Measurements from ENCODE around the gene PPP1R15B.
"Not testable (repeated sequence)": the region's sequence is repeated elsewhere in the genome, so short reads cannot be mapped to it uniquely, and the experiment has no call there.

GRCh38 chr1:204422061-204422705 is 10.6 kb upstream of the PPP1R15B start:
- TF ChIP-seq EZH2 (IDR thresholded peaks at IDR 0.05); CTCF (IDR thresholded peaks at IDR 0.05 in 2 of 3, conservative IDR thresholded peaks at IDR 0.05 in 1 of 3; ENCODE audit: borderline replicate concordance in 1 of 3, insufficient read depth in 1 of 3, low read depth in 2 of 3, low read length in 2 of 3); POLR2AphosphoS5 (IDR thresholded peaks at IDR 0.05; ENCODE audit: low read depth, low read length); YY1 (IDR thresholded peaks at IDR 0.05; ENCODE audit: extremely low read depth, insufficient replicate concordance, low read depth, low read length); TCF7L2 (IDR thresholded peaks at IDR 0.05; ENCODE audit: borderline replicate concordance, extremely low read depth, insufficient read depth, insufficient read length); JUND (IDR thresholded peaks at IDR 0.05); POLR2A (IDR thresholded peaks at IDR 0.05; ENCODE audit: borderline replicate concordance, extremely low read depth, insufficient read depth, insufficient read length): not testable (repeated sequence)

Data from HCT116 (cell line).